A549 (cell line): ENCODE measurements around the gene ALG8. TPM values are rescaled to one million over a fixed set of nuclear protein-coding genes. Genes with fewer than 3 reads are reported as not detected.

Experiments
- ATAC-seq, 2 experiments: fragments of 200-7000 bp in 1 of 2; fragments of >200 bp in 1 of 2; cut with Nextera tagmentation in 1 of 2; cut with Tn5 transposase in 1 of 2; 3 replicates each; pipeline versions ENCODE4 v1.8.0 to v1.9.1; 2018 to 2020; ENCODE audit warnings: mild to moderate bottlenecking in 1 of 2, moderate library complexity in 1 of 2
- CTCF ChIA-PET: fragments of 300-600 bp; sonication (Branson Sonifier 250); formaldehyde crosslinking; extraction: SDS; loops from one replicate; lab custom pipeline; 2021; ENCODE audit warnings: antibody characterized with exemption, inconsistent platforms; lab: Yijun Ruan, JAX
- POLR2A ChIA-PET: fragments of 350-600 bp; formaldehyde crosslinking; extraction: SDS; loops from one replicate; lab custom pipeline; 2021; ENCODE audit warnings: antibody characterized with exemption, inconsistent platforms; lab: Yijun Ruan, JAX
- DNase-seq, 2 experiments: peaks; one replicate each; pipeline versions ENCODE4 v3.0.0 to v3.0.0-alpha.2; 2011 to 2016; ENCODE audit warnings: low read depth in 1 of 2, low spot score in 1 of 2
- FAIRE-seq: peaks from 2 replicates; lab custom pipeline; 2011; peaks lifted over from hg19 to GRCh38; lab: Jason Lieb, UNC
- H3K27ac ChIP-seq, 2 experiments: fragments of >200 bp; sonication (Bioruptor Twin); formaldehyde crosslinking; 3 replicates each; pipeline ENCODE4 v1.5.1; 2016 to 2017
- H3K4me1 ChIP-seq: fragments of >200 bp; sonication (Bioruptor Twin); formaldehyde crosslinking; 3 replicates; pipeline ENCODE4 v1.6.1; 2016
- H3K4me2 ChIP-seq: fragments of >200 bp; sonication (Bioruptor Twin); formaldehyde crosslinking; 3 replicates; pipeline ENCODE4 v1.6.1; 2016
- H3K4me3 ChIP-seq: fragments of >200 bp; sonication (Bioruptor Twin); formaldehyde crosslinking; 3 replicates; pipeline ENCODE4 v1.5.1; 2016
- H3K9me3 ChIP-seq: fragments of >200 bp; sonication (Bioruptor Twin); formaldehyde crosslinking; 3 replicates; pipeline ENCODE4 v1.6.1; 2016
- ATOH8 ChIP-seq: fragments of 250-450 bp; sonication (Bioruptor Pico); IDR thresholded peaks from 2 replicates; pipeline ENCODE4 v1.5.0; 2020; ENCODE audit warnings: low read depth, mild to moderate bottlenecking, moderate library complexity
- BCL3 ChIP-seq: fragments of >200 bp; sonication (Bioruptor Twin); formaldehyde crosslinking; IDR thresholded peaks from 3 replicates; pipeline ENCODE4 v1.6.1; 2016
- CTCF ChIP-seq: fragments of >200 bp; sonication (Bioruptor Twin); formaldehyde crosslinking; IDR thresholded peaks from 3 replicates; pipeline ENCODE4 v1.5.1; 2016
- EHMT2 ChIP-seq: fragments of 200-600 bp; sonication (generic); IDR thresholded peaks from 2 replicates; pipeline ENCODE4 v1.6.1; 2016; ENCODE audit warnings: antibody characterized with exemption, low read depth, mild to moderate bottlenecking, moderate library complexity
- EP300 ChIP-seq, 2 experiments: fragments of >200 bp; sonication (Bioruptor Twin); formaldehyde crosslinking; IDR thresholded peaks; 2 replicates in 1 of 2; 3 replicates in 1 of 2; pipeline ENCODE4 v1.6.1; 2016 to 2017
- ESRRA ChIP-seq: fragments of 150-350 bp; IDR thresholded peaks from 2 replicates; pipeline ENCODE4 v1.6.1; 2014; ENCODE audit warnings: mild to moderate bottlenecking, low read length, borderline replicate concordance
- HMGXB4 ChIP-seq: fragments of 250-450 bp; sonication (Bioruptor Pico); IDR thresholded peaks from 2 replicates; pipeline ENCODE4 v1.5.0; 2021; ENCODE audit warnings: mild to moderate bottlenecking, moderate library complexity, borderline replicate concordance
- HOXA7 ChIP-seq: fragments of 250-450 bp; sonication (Bioruptor Pico); IDR thresholded peaks from 2 replicates; pipeline ENCODE4 v1.5.0; 2020; ENCODE audit warnings: mild to moderate bottlenecking, moderate library complexity
- HOXB13 ChIP-seq: fragments of 250-450 bp; sonication (Bioruptor Pico); IDR thresholded peaks from 2 replicates; pipeline ENCODE4 v1.5.0; 2020; ENCODE audit warnings: low read depth, mild to moderate bottlenecking, moderate library complexity
- HOXB5 ChIP-seq: fragments of 250-450 bp; sonication (Bioruptor Pico); IDR thresholded peaks from 2 replicates; pipeline ENCODE4 v1.5.0; 2020; ENCODE audit warnings: mild to moderate bottlenecking, moderate library complexity
- MAX ChIP-seq: IDR thresholded peaks from 2 replicates; pipeline ENCODE4 v1.6.1; 2012
- NPAS2 ChIP-seq: fragments of 250-450 bp; sonication (Bioruptor Pico); IDR thresholded peaks from 2 replicates; pipeline ENCODE4 v1.8.0; 2022; ENCODE audit warnings: mild to moderate bottlenecking, moderate library complexity, borderline replicate concordance
- NR3C1 ChIP-seq: fragments of >200 bp; sonication (Bioruptor Twin); formaldehyde crosslinking; IDR thresholded peaks from 3 replicates; pipeline ENCODE4 v1.6.1; 2017
- RARB ChIP-seq: fragments of 250-450 bp; sonication (Bioruptor Pico); IDR thresholded peaks from 2 replicates; pipeline ENCODE4 v1.8.0; 2021; ENCODE audit warnings: mild to moderate bottlenecking, moderate library complexity
- RCOR1 ChIP-seq: fragments of 150-350 bp; IDR thresholded peaks from 2 replicates; pipeline ENCODE4 v1.6.1; 2014; ENCODE audit warnings: antibody characterized with exemption, low read length, low read depth
- SMC3 ChIP-seq: fragments of >200 bp; sonication (Bioruptor Twin); formaldehyde crosslinking; IDR thresholded peaks from 3 replicates; pipeline ENCODE4 v1.6.1; 2018; ENCODE audit warnings: inconsistent platforms
- TFCP2L1 ChIP-seq: fragments of 250-450 bp; sonication (Bioruptor Pico); IDR thresholded peaks from 2 replicates; pipeline ENCODE4 v1.5.0; 2021; ENCODE audit warnings: mild to moderate bottlenecking
- TP53 ChIP-seq: fragments of 250-450 bp; sonication (Bioruptor Pico); IDR thresholded peaks from 2 replicates; pipeline ENCODE4 v1.5.0; 2021; ENCODE audit warnings: mild to moderate bottlenecking, moderate library complexity
- USF2 ChIP-seq: fragments of 450-650 bp; IDR thresholded peaks from 2 replicates; pipeline ENCODE4 v1.6.1; 2014; ENCODE audit warnings: antibody characterized with exemption
- ZFP36 ChIP-seq: fragments of 450-650 bp; IDR thresholded peaks from 2 replicates; pipeline ENCODE4 v1.6.1; 2014; ENCODE audit warnings: borderline replicate concordance; ENCODE audit not compliant: partially characterized antibody
- WGBS: methylation state at CpG from one replicate; pipeline ENCODE4 v1.1.6; 2017; ENCODE audit errors: missing lambda C conversion rate; 5-methylcytosine and 5-hydroxymethylcytosine counted together
- polyA plus RNA-seq, 4 experiments: library from polyadenylated mRNA; depleted of rRNA in 3 of 4; stranded (reverse); fragments of >200 nt; fragmentation: RNase III in 1 of 4; extraction: RNeasy Plus Mini Kit Qiagen cat#74134 plus additional on column Dnase treatment in 1 of 4; gene quantifications; 2 replicates in 3 of 4; 3 replicates in 1 of 4; pipeline ENCODE4 v1.2.3, GENCODE V29; 2011 to 2017

Gene ALG8
- polyA plus RNA-seq, 2 of the 4 experiments (the other 2 are of a cell fraction) = 59.0 to 159 TPM

- CTCF ChIA-PET = interaction anchor here (0.6 kb wide), 1 partner anchor 309 kb away, joined by 3 read pairs; no protein-coding TSS in a partner anchor
- Histone ChIP-seq H3K4me3 (no peak overlapping the region), H3K4me1 (no peaks in the 10 kb centered on the region), H3K27ac (no peak overlapping the region), H3K9me3 (no peaks in the 10 kb centered on the region), H3K4me2 (no peak overlapping the region)
- TF ChIP-seq HOXB5 (CRISPR knock-in tag) (no peak), MAX (no peak), HMGXB4 (CRISPR knock-in tag) (no peak), ATOH8 (CRISPR knock-in tag) (no peak), RARB (CRISPR knock-in tag) (no peak), EHMT2 (no peak), HOXA7 (CRISPR knock-in tag) (no peak), EP300 (IDR thresholded peaks at IDR 0.05) (no peak), ZFP36 (no peak), SMC3 (no peak), TP53 (CRISPR knock-in tag) (no peak), RCOR1 (no peak), TFCP2L1 (no peak), HOXB13 (no peak), NR3C1 (no peak)
- WGBS = 63% methylated on average over 3 of the region's 3 CpGs
- no peak for DNase-seq
- FAIRE-seq = no peak
- ATAC-seq = 0 out of 6 replicates have a peak, but pooled peaks of 1 of the 2 experiments have one; percentile 35
- POLR2A ChIA-PET = no interaction called here
These were observed 7.5 kb downstream of the ALG8 start for GRCh38 chr11:78131956-78132355.

GRCh38 chr11:78127403-78127802, 12.0 kb downstream of the ALG8 start:
- 92% methylated on average over 3 of the region's 3 CpGs for WGBS
- no peaks in the 10 kb centered on the region for H3K4me1 ChIP-seq
- ATAC-seq = no peak
- no peak overlapping the region for H3K27ac ChIP-seq
- POLR2A ChIA-PET = interaction anchor here (0.6 kb wide), 1 partner anchor 133 kb away, joined by 4 read pairs; no protein-coding TSS in a partner anchor
- no peaks in the 10 kb centered on the region for H3K9me3 ChIP-seq
- FAIRE-seq = no peak
- no peak overlapping the region for H3K4me2 ChIP-seq
- H3K4me3 ChIP-seq = no peak overlapping the region
- no peak for TF ChIP-seq BCL3
- no peak for TF ChIP-seq EP300 (IDR thresholded peaks at IDR 0.05)
- TF ChIP-seq NPAS2 (CRISPR knock-in tag) = no peak
- no peak for TF ChIP-seq CTCF
- no peak for TF ChIP-seq USF2
- no peak for TF ChIP-seq TP53 (CRISPR knock-in tag)
- no peak for TF ChIP-seq ATOH8 (CRISPR knock-in tag)
- TF ChIP-seq ESRRA = no peak
- DNase-seq = no peak
- CTCF ChIA-PET = interaction anchor here (0.6 kb wide), 1 partner anchor 14 kb away, joined by 3 read pairs; no protein-coding TSS in a partner anchor
